Measurements from ENCODE around the gene CCDC154. TPM values are rescaled to one million over a fixed set of nuclear protein-coding genes. Genes with fewer than 3 reads are reported as not detected.

Gene CCDC154
- total RNA-seq, 1 donor from 2014 or later = 3.1 TPM

DNA sequence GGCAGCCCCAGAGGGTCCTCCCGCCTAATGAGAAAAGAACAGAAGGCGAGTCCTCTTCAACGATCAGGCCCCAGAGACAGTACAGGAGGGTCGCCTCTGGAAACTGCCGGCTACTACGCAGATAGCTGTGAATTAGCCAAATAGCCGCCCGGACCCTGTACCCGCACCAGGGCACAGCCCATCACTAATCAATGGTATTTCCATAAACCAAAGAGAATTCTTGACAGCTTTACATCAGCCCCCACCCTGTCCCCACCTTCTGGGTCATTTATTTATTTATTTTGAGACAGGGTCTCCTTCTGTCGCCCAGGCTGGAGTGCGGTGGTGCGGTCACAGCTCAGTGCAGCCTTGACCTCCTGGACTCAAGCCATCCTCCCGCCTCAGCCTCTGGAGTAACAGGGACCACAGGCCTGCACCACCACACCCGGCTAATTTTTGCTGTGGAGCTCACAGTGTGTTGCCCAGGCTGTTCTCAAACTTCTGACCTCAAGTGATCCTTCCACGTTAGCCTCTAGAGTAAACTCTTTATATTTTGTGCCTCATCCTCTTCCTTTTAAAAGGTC is 31.3 kb upstream of the CCDC154 start:
- Histone ChIP-seq H3K27me3 (ENCODE audit: low read depth) (no peaks in the 10 kb centered on the region), H3K27ac (peak overlapping the region; percentile 97), H3K4me3 (peak overlapping the region; percentile 90), H3K4me1 (peaks cover 35% of the 10 kb centered on the region), H3K36me3 (no peaks in the 10 kb centered on the region), H3K9me3 (no peaks in the 10 kb centered on the region)
- DNase-seq (peak; percentile 39), ATAC-seq (no peak)
- intact Hi-C loops (cut with DNase I) = no loop called here
- no peak for TF ChIP-seq CTCF (IDR thresholded peaks at IDR 0.05)

GRCh38 chr16:1474796-1475551 is 30.6 kb upstream of the CCDC154 start, which contains the start of gene CLCN7:
Gene CLCN7 (minus strand): TSS chr16:1475028. CDS start chr16:1474974, 54 bp downstream.
- Histone ChIP-seq H3K27me3 (ENCODE audit: low read depth) (no peaks in the 10 kb centered on the region), H3K4me1 (peaks cover 42% of the 10 kb centered on the region), H3K36me3 (no peaks in the 10 kb centered on the region), H3K9me3 (no peaks in the 10 kb centered on the region), H3K4me3 (peak within 1 kb of the TSS; percentile 90), H3K27ac (peak within 1 kb of the TSS; percentile 97)
- DNase-seq = peak; percentile 95
- TF ChIP-seq CTCF (IDR thresholded peaks at IDR 0.05) = no peak
- intact Hi-C loops (cut with DNase I) = no loop called here
- ATAC-seq = peak; percentile 93 to 97

- DNase-seq (peak; percentile 43), ATAC-seq (no peak)
- H3K4me1 ChIP-seq = peaks cover 42% of the 10 kb centered on the region
These were observed 29.9 kb upstream of the CCDC154 start for GRCh38 chr16:1474082-1474795.

GRCh38 chr16:1472974-1473373 is 28.6 kb upstream of the CCDC154 start:
- Histone ChIP-seq H3K27ac (no peak overlapping the region), H3K4me1 (peaks cover 42% of the 10 kb centered on the region), H3K9me3 (no peaks in the 10 kb centered on the region), H3K36me3 (no peaks in the 10 kb centered on the region), H3K4me3 (no peak overlapping the region), H3K27me3 (ENCODE audit: low read depth) (no peaks in the 10 kb centered on the region)
- ATAC-seq (no peak), DNase-seq (no peak)
- intact Hi-C loops (cut with DNase I) = no loop called here
- no peak for TF ChIP-seq CTCF (IDR thresholded peaks at IDR 0.05)

More at GRCh38 chr16:1474082-1474795, 29.9 kb upstream of the CCDC154 start:
- H3K27me3 ChIP-seq (ENCODE audit: low read depth) = no peaks in the 10 kb centered on the region
- H3K36me3 ChIP-seq = no peaks in the 10 kb centered on the region
- intact Hi-C loops (cut with DNase I) = no loop called here
- H3K9me3 ChIP-seq = no peaks in the 10 kb centered on the region
- TF ChIP-seq CTCF (IDR thresholded peaks at IDR 0.05) = no peak
- H3K27ac ChIP-seq = peak overlapping the region; percentile 97
- peak overlapping the region; percentile 90 for H3K4me3 ChIP-seq

- Histone ChIP-seq H3K27ac (peak overlapping the region; percentile 73), H3K9me3 (no peaks in the 10 kb centered on the region), H3K4me1 (peaks cover 42% of the 10 kb centered on the region), H3K4me3 (no peak overlapping the region), H3K36me3 (no peaks in the 10 kb centered on the region), H3K27me3 (ENCODE audit: low read depth) (no peaks in the 10 kb centered on the region)
- peak; percentile 42 for DNase-seq
- ATAC-seq = no peak
- TF ChIP-seq CTCF (IDR thresholded peaks at IDR 0.05) = no peak
- intact Hi-C loops (cut with DNase I) = no loop called here
These were observed 27.3 kb upstream of the CCDC154 start for GRCh38 chr16:1471569-1472194.
